Mucosa of descending colon (tissue), 3 donors: ENCODE measurements around the gene HEPACAM2. TPM values are rescaled to one million over a fixed set of nuclear protein-coding genes. Genes with fewer than 3 reads are reported as not detected.

Experiments
- ATAC-seq: fragments of 200-7000 bp; cut with Tn5 transposase; one replicate; pipeline ENCODE4 v1.9.1; 2020; ENCODE audit warnings: mild to moderate bottlenecking, moderate library complexity
- DNase-seq, 3 donors: peaks; one replicate each; pipeline ENCODE4 v3.0.0-alpha.2; 2020
- H3K36me3 ChIP-seq: fragments of 200-600 bp; one replicate; pipeline ENCODE4 v1.8.0; 2021; ENCODE audit warnings: low read depth, mild to moderate bottlenecking
- H3K4me1 ChIP-seq: fragments of 200-600 bp; one replicate; pipeline ENCODE4 v1.8.0; 2021; ENCODE audit warnings: low read depth, mild to moderate bottlenecking
- H3K4me3 ChIP-seq: fragments of 200-600 bp; one replicate; pipeline ENCODE4 v1.8.0; 2021; ENCODE audit warnings: mild to moderate bottlenecking
- H3K9me3 ChIP-seq: fragments of 200-600 bp; one replicate; pipeline ENCODE4 v1.8.0; 2021; ENCODE audit warnings: mild to moderate bottlenecking
- intact Hi-C, 2 donors: fragments of 100-400 bp; cut with DNase I in 1 of 2; cut with micrococcal nuclease in 1 of 2; formaldehyde crosslinking; loops; one replicate each; pipeline versions ENCODE4 v1.11.0 to v1.11.1; 2022; cut with DNase I, micrococcal nuclease
- total RNA-seq, 3 donors: library from RNA; stranded (reverse); fragmentation: NEBNext Ultra II Directional in 2 of 3; extraction: Animal tissue kit (Norgen Biotek cat#: 25700) in 2 of 3; gene quantifications; one replicate each; pipeline versions ENCODE4 v1.2.1 to v1.2.4, GENCODE V29; 2021 to 2023
- TF ChIP-seq, protein P1 (sequence below): fragments of 200-600 bp; IDR thresholded peaks from one replicate; pipeline ENCODE4 v1.8.0; 2022; ENCODE audit warnings: antibody characterized with exemption, mild to moderate bottlenecking
- donor health status: DM: no; HTN: no; CAD: no; lungs with moderate emphysema.
- donor health status: DM: no; HTN: no; CAD: no.
- donor health status: DM: no; HTN: yes; CAD: no.

Gene HEPACAM2
- total RNA-seq, 3 donors from 2014 or later: 24.2 to 106 (median 70.6) TPM

- TF ChIP-seq, protein P1, sequence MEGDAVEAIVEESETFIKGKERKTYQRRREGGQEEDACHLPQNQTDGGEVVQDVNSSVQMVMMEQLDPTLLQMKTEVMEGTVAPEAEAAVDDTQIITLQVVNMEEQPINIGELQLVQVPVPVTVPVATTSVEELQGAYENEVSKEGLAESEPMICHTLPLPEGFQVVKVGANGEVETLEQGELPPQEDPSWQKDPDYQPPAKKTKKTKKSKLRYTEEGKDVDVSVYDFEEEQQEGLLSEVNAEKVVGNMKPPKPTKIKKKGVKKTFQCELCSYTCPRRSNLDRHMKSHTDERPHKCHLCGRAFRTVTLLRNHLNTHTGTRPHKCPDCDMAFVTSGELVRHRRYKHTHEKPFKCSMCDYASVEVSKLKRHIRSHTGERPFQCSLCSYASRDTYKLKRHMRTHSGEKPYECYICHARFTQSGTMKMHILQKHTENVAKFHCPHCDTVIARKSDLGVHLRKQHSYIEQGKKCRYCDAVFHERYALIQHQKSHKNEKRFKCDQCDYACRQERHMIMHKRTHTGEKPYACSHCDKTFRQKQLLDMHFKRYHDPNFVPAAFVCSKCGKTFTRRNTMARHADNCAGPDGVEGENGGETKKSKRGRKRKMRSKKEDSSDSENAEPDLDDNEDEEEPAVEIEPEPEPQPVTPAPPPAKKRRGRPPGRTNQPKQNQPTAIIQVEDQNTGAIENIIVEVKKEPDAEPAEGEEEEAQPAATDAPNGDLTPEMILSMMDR: no peak
Observed at GRCh38 chr7:93219868-93220267, 6.4 kb downstream of the HEPACAM2 start.

DNA sequence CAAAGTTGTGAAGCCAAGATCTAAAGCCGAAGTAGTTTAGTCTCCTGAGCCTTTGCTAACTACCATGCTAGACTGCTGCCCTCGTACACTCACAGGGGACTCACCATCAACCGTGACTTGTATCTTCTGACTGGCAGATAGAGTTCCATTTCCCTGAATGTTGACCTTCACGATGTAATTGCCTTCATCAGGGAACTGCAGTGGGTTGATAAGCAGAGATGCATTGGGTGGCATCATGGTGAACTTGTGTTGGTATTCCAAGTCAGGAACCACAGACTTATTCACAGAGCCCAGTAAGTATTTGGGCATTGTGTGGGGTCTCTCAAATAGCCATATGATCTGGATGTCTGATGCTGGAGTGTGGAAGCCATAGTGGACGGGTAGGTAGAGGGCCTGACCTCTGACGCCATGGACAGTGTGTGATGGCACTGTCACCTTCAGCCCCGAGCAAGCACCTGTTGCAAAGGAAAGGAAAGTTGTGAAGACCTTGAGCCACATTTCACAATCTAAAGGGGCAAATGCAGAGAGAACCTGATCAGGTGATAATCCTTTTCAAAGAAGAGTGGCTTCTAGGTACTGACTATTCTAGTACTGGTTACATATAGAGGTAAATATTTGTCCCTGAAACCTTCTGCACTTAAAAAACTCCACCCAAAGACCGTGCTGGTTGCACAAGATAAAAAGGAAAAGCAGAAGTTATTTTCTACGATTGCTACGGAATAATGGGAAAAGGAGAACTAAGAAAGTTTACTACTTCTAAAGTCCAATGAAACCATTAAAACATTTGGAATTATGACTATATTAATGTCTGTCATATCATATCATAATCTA is 7.1 kb downstream of the HEPACAM2 start:
- no peaks in the 10 kb centered on the region for H3K36me3 ChIP-seq
- no peaks in the 10 kb centered on the region for H3K4me1 ChIP-seq
- ATAC-seq: peak; percentile 57
- no peak overlapping the region for H3K4me3 ChIP-seq
- DNase-seq: no peak
- intact Hi-C loops: no loop called here
- TF ChIP-seq, protein P1: no peak
- no peaks in the 10 kb centered on the region for H3K9me3 ChIP-seq

More at GRCh38 chr7:93219868-93220267, 6.4 kb downstream of the HEPACAM2 start:
- no peaks in the 10 kb centered on the region for H3K4me1 ChIP-seq
- no peak for DNase-seq
- ATAC-seq: peak; percentile 73
- no peaks in the 10 kb centered on the region for H3K36me3 ChIP-seq
- H3K9me3 ChIP-seq: no peaks in the 10 kb centered on the region
- intact Hi-C loops: no loop called here
- H3K4me3 ChIP-seq: no peak overlapping the region

DNA sequence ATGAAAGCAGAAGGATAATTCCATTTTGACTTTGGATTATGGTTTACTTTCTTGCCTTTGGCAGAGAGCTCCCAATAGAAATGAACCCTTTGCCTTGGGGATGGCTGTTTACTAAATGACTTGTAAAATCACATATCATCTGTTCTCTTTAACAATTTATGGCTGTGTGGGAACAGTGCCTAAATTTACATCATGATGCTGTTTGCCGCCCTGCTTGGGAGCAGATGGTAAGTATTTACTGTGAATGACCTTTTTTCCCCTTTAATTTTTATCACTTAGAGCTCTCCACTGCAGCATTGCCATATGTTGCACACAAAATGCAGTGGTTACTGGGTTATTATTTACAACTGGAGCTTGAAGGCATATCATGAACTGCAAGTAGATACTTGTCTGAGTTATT is 13.4 kb downstream of the HEPACAM2 start:
- Histone ChIP-seq H3K4me3 (no peak overlapping the region), H3K36me3 (no peaks in the 10 kb centered on the region), H3K4me1 (no peaks in the 10 kb centered on the region), H3K9me3 (no peaks in the 10 kb centered on the region)
- TF ChIP-seq, protein P1: no peak
- intact Hi-C loops: no loop called here
- DNase-seq (peak in 1 of 3 donors; percentile 33), ATAC-seq (peak; percentile 86)

- Histone ChIP-seq H3K4me1 (no peaks in the 10 kb centered on the region), H3K36me3 (no peaks in the 10 kb centered on the region), H3K4me3 (no peak overlapping the region), H3K9me3 (no peaks in the 10 kb centered on the region)
- TF ChIP-seq, protein P1: no peak
- no peak for ATAC-seq
- DNase-seq: no peak
- intact Hi-C loops: no loop called here
Observed at GRCh38 chr7:93211228-93211818, 14.9 kb downstream of the HEPACAM2 start.

DNA sequence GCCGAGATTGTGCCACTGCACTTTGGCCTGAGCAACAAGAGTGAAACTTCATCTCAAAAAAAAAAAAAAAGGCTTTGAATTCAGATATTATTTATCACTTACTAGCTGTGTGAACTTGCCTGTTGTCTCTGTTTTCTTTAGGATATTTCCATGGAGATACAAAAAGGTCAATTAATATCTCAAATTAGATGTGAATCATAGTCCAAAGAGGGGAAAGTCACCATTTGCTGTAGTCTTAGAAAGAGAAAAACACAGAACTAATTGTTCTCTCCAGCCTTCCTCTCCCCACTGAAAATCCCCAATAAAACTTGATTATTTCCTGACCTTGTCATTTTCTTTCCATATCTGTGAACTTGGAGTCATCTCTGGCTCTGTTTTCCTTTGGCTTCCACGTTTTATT is 21.2 kb downstream of the HEPACAM2 start:
- Histone ChIP-seq H3K4me3 (no peak overlapping the region), H3K36me3 (no peaks in the 10 kb centered on the region), H3K4me1 (no peaks in the 10 kb centered on the region), H3K9me3 (no peaks in the 10 kb centered on the region)
- ATAC-seq (no peak), DNase-seq (no peak)
- intact Hi-C loops: no loop called here
- TF ChIP-seq, protein P1: no peak
